Right lobe of liver (tissue), 6 donors: ENCODE data around the gene ATE1. TPM values are rescaled to one million over a fixed set of nuclear protein-coding genes. Genes with fewer than 3 reads are reported as not detected.

ENCODE experiments used
- ATAC-seq, 4 donors: fragments of 200-7000 bp; cut with Tn5 transposase; one replicate each; pipeline ENCODE4 v1.9.1; 2020; ENCODE audit warnings: mild to moderate bottlenecking in 4 of 4, moderate library complexity in 4 of 4
- DNase-seq, 3 donors: peaks; one replicate each; pipeline ENCODE4 v3.0.0-alpha.2; 2020
- H3K27ac ChIP-seq, 3 donors: fragments of 200-600 bp; one replicate each; pipeline ENCODE4 v1.8.0; 2022
- H3K27me3 ChIP-seq, 2 donors: fragments of 200-600 bp; one replicate each; pipeline ENCODE4 v1.8.0; 2022
- H3K36me3 ChIP-seq, 4 donors: fragments of 200-600 bp; sonication (generic) in 1 of 4; one replicate each; pipeline versions ENCODE4 v1.5.1 to v1.8.0; 2017 to 2022; ENCODE audit warnings: control low read depth in 1 of 4
- H3K4me1 ChIP-seq, 4 donors: fragments of 200-600 bp; sonication (generic) in 1 of 4; one replicate each; pipeline versions ENCODE4 v1.5.1 to v1.8.0; 2017 to 2022; ENCODE audit warnings: control low read depth in 1 of 4
- H3K4me3 ChIP-seq, 3 donors: fragments of 200-600 bp; one replicate each; pipeline ENCODE4 v1.8.0; 2022
- H3K9me3 ChIP-seq, 4 donors: fragments of 200-600 bp; sonication (generic) in 1 of 4; one replicate each; pipeline versions ENCODE4 v1.5.1 to v1.8.0; 2017 to 2022; ENCODE audit warnings: control low read depth in 1 of 4
- CTCF ChIP-seq, 4 donors: fragments of 200-600 bp in 3 of 4; fragments of 450-650 bp in 1 of 4; IDR thresholded peaks; one replicate each; pipeline versions ENCODE4 v1.5.1 to v1.8.0; 2016 to 2022; ENCODE audit warnings: antibody characterized with exemption in 4 of 4, mild to moderate bottlenecking in 2 of 4
- POLR2A ChIP-seq: fragments of 450-650 bp; IDR thresholded peaks from one replicate; pipeline ENCODE4 v1.6.1; 2017; ENCODE audit warnings: antibody characterized with exemption, mild to moderate bottlenecking
- WGBS: methylation state at CpG from one replicate; pipeline ENCODE4 v1.1.6; 2018; ENCODE audit warnings: low coverage, low lambda C conversion rate; ENCODE audit not compliant: insufficient coverage; ENCODE audit errors: missing lambda C conversion rate; 5-methylcytosine and 5-hydroxymethylcytosine counted together
- intact Hi-C, 2 donors: fragments of 100-400 bp; cut with DNase I; formaldehyde crosslinking; loops; one replicate each; pipeline versions ENCODE4 v1.11.2 to v1.14.1; 2022
- total RNA-seq, 6 experiments: library from RNA; depleted of rRNA in 2 of 6; stranded (reverse); fragments of >200 nt in 2 of 6; fragmentation: NEBNext Ultra II Directional in 3 of 6; extraction: Animal tissue kit (Norgen Biotek cat#: 25700) in 3 of 6; gene quantifications; one replicate each; pipeline versions ENCODE4 v1.1.0 to v1.2.4, GENCODE V29; 2016 to 2023
- donor health status: DM: no; HTN: yes; CAD: no.
- donor health status: DM: no; HTN: no; CAD: no.
- donor health status: DM: no; HTN: no; CAD: no.
- donor health status: DM: no; HTN: yes; CAD: no.
- donor health status: DM: no; HTN: yes; CAD: no.

The ATE1 gene
- total RNA-seq, 6 experiments from 2014 or later: 17.7 to 21.6 (median 19.9) TPM

- intact Hi-C loops: loop anchor here (5.0 to 10.0 kb wide), 2 partner anchors 790 to 793 kb away; no protein-coding TSS in a partner anchor
- no peak for ATAC-seq
These were observed 192.6 kb downstream of the ATE1 start for GRCh38 chr10:121735263-121735662.

GRCh38 chr10:121734589-121735045 lies 193.2 kb downstream of the ATE1 start:
- 3% methylated on average over 4 of the region's 11 CpGs for WGBS
- no peak overlapping the region for H3K4me3 ChIP-seq
- peak; percentile 41 to 58 (median 47) for ATAC-seq

More at GRCh38 chr10:121735263-121735662, 192.6 kb downstream of the ATE1 start:
- Histone ChIP-seq H3K4me1 (no peaks in the 10 kb centered on the region), H3K9me3 (no peaks in the 10 kb centered on the region), H3K27ac (no peak overlapping the region), H3K4me3 (no peak overlapping the region), H3K36me3 (no peaks in the 10 kb centered on the region), H3K27me3 (no peaks in the 10 kb centered on the region)
- no peak for TF ChIP-seq CTCF (IDR thresholded peaks at IDR 0.05)
- TF ChIP-seq POLR2A: no peak
- 41% methylated on average over 13 of the region's 13 CpGs for whole genome bisulfite sequencing
- no peak for DNase-seq

GRCh38 chr10:121732656-121733445 lies 195.0 kb downstream of the ATE1 start:
- intact Hi-C loops: loop anchor here in 1 of 2 donors (10.0 kb wide), 1 partner anchor 788 kb away; no protein-coding TSS in a partner anchor
- TF ChIP-seq CTCF (IDR thresholded peaks at IDR 0.05) (no peak), POLR2A (no peak)
- Histone ChIP-seq H3K4me3 (no peak overlapping the region), H3K27ac (no peak overlapping the region), H3K4me1 (no peaks in the 10 kb centered on the region), H3K36me3 (no peaks in the 10 kb centered on the region), H3K27me3 (no peaks in the 10 kb centered on the region), H3K9me3 (no peaks in the 10 kb centered on the region)
- DNase-seq (no peak), ATAC-seq (no peak)
- WGBS: 80% methylated on average over 13 of the region's 16 CpGs

More at GRCh38 chr10:121734589-121735045, 193.2 kb downstream of the ATE1 start:
- H3K27ac ChIP-seq: no peak overlapping the region
- intact Hi-C loops: loop anchor here (5.0 to 10.0 kb wide), 2 partner anchors 790 to 792 kb away; no protein-coding TSS in a partner anchor
- TF ChIP-seq POLR2A: no peak
- TF ChIP-seq CTCF (IDR thresholded peaks at IDR 0.05): peak; percentile 42 to 76 (median 72)
- no peaks in the 10 kb centered on the region for H3K27me3 ChIP-seq
- no peak for DNase-seq
- H3K4me1 ChIP-seq: no peaks in the 10 kb centered on the region
- no peaks in the 10 kb centered on the region for H3K9me3 ChIP-seq
- H3K36me3 ChIP-seq: no peaks in the 10 kb centered on the region

GRCh38 chr10:121732172-121732571 lies 195.7 kb downstream of the ATE1 start:
- Histone ChIP-seq H3K4me1 (no peaks in the 10 kb centered on the region), H3K36me3 (no peaks in the 10 kb centered on the region), H3K4me3 (no peak overlapping the region), H3K27me3 (no peaks in the 10 kb centered on the region), H3K27ac (no peak overlapping the region), H3K9me3 (no peaks in the 10 kb centered on the region)
- intact Hi-C loops: loop anchor here in 1 of 2 donors (10.0 kb wide), 1 partner anchor 787 kb away; no protein-coding TSS in a partner anchor
- ATAC-seq (no peak), DNase-seq (no peak)
- TF ChIP-seq CTCF (IDR thresholded peaks at IDR 0.05) (no peak), POLR2A (no peak)
- WGBS: 69% methylated on average over 3 of the region's 3 CpGs
